Measurements from ENCODE around the gene PKP4. TPM values are rescaled to one million over a fixed set of nuclear protein-coding genes. Genes with fewer than 3 reads are reported as not detected.
"Not testable (repeated sequence)": the region's sequence is repeated elsewhere in the genome, so short reads cannot be mapped to it uniquely, and the experiment has no call there.

Gene PKP4
- total RNA-seq, 1 experiment from 2014 or later, result 37.3 TPM

DNA sequence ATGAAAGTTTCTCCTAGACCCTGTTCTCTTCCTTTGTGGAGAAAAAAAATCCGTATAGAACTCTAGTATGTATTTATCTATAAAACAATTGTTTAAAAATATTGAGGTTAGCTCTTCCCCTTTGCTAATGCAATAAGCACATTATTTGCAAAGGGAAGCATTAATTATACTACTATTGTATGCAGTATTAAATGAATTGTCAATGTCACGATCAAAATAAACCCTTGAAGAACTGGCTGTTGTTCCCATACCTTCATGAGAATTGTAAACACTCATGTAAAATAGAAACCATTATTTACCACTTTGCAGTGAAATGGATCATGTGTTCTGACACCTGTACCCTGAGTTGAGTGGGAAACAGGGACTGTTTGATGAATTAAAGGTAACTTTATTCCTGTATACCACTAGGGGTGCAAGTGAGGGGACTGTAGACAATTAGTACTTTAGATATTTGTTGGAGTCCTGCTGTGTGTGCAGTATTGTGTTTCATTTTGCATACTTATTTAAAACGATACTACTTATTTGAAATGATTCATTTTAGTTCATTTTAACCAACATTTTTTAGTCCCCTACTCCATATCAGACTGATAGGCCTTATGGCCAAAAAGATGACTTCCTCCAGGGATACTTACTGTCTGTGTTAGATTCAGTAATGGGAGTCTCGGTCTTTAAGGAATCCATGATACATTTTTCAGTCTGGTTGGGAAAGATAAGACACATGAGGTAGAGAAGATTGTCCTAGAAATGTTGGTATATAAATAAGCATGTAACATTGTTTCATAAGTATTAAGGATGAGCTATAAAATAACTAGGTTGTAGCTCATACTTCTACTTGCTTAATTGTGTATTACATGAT is 7.9 kb downstream of the PKP4 start:
- no peak for DNase-seq (ENCODE audit: low read depth)

DNA sequence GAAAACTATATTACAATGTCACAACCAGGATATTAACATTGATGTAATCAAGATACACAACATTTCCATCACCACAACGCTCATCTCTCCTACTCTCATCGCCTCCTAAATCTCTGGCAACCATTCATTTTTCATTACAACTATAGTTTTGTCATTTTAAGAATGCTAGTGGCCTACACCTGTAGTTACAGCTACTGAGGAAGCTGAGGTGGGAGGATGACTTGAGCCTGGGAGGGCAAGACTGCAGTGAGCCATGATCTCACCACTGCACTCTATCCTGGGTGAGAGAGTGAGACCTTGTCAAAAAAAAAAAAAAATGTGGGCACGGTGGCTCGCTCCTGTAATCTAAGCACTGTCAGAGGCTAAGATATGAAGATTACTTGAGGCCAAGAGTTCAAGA is 10.5 kb downstream of the PKP4 start:
- DNase-seq (ENCODE audit: low read depth), result no peak

DNA sequence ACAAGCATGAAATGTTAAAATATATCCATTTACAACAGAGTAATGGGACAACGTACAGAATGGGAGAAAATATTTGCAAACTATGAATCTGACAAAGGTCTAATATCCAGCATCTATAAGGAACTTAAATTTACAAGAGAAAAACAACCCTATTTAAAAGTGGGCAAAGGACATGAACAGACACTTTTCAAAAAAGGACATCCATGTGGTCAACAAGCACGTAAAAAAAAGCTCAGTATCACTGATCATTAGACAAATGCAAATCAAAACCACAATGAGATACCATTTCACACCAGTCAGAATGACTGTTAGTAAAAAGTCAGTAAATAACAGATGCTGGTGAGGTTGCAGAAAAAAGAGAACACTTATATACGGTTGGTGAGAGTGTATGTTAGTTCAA is 16.1 kb downstream of the PKP4 start:
- DNase-seq (ENCODE audit: low read depth), result not testable (repeated sequence)

DNA sequence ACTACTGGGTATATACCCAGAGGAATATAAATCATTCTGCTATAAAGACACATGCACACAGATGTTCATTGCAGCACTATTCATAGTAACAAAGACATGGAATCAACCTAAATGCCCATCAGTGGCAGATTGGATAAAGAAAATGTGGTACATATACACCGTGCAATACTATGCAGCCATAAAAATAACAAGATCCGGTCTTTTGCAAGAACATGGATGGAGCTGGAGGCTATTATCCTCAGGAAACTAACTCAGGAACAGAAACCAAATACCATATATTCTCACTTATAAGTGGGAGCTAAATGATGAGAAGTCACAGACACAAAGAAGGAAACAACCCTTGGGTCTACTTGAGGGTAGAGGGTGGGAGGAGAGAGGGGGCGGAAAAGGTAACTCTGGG is 16.5 kb downstream of the PKP4 start:
- not testable (repeated sequence) for DNase-seq (ENCODE audit: low read depth)

DNA sequence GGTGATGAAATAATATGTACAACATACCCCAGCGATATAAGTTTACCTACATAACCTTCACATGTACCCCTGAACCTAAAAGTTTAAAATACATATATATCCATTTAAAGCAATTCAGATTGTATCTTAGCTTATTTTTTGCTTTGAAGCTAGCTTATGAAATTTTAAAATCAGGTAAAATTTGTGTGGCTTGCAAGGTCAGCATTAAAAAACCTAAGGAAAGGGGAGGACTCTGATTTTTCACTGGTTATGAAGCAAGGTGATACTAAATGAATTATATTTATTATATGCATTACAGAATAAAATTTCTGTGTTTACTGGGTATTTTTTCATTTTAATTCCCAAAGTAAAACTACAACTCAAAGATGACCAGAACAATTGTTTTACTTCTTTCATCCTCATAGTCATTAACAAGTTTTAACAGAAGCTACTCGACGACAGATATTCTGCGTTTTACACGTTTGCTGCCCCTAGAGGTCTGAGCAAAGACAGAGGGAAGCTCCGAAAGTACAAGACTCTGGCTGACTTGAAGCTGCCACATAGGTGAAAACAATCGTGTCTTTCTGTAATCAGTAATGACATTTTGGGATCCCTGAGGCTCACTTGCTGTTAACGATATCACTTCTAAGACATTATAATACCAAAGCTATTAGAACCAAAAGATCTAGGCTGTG is 17.1 kb downstream of the PKP4 start:
- no peak for DNase-seq (ENCODE audit: low read depth)

DNA sequence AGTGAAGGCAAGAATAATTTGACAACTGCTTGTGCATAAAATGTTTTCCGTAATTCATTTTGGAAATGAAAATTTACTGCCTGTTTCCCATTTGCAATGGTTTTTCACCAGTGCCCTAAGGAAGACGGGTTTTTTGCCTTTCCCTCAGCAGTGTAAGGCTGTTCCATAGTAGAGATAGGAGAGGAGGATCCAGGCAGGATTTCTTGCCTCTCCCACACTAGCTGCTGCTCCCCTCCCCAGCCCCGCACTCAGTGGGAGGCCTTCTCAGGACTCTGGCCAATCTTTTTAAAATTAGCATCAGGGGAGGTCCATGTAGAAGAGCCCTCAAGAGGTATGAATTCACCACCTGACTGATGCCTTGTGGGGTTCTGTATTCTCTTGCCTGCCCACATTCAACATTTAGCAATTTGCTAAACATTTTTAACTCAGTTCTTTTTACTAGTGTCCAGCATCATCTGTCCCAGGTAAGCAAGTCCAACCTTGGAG is 17.8 kb downstream of the PKP4 start:
- DNase-seq (ENCODE audit: low read depth), result not testable (repeated sequence)

DNA sequence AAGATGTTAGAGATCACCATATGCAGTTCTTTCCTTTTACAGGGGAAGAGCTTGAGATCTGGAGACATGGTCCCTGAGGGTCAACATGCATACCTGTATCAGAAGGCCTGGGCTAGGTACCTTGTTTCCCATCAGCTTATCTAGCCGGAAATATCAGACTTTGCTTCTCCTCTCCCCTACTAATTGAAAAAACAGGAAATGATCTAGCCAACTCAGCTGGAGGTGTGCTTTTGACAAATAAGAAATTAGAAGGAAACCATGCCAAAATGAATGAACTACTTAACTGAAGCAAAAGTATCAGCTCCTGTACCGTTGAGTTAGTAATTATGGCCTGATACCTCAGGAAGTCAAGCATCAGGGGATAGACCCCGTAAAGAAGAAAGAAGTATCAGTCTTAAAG is 20.4 kb downstream of the PKP4 start:
- no peak for DNase-seq (ENCODE audit: low read depth)

DNA sequence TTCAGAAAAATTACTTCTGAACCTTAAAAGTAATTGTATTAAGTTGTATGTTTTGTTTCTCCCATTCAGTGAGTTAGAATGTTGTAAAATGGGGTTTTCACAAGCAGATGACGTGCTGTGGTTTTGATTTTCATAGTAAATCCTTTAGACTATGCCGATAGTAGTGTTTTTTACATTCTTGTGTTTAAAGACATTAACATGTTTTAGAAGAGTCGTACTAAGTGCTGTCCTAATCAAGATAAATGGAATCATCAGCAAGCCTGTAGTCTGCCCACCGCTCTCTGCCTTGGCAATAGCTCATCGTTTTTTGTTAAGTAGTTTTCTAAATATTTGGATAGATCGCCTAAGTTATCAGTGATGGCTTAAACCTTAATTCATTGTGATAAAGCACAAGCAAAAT is 21.5 kb downstream of the PKP4 start:
- DNase-seq (ENCODE audit: low read depth), result no peak

DNA sequence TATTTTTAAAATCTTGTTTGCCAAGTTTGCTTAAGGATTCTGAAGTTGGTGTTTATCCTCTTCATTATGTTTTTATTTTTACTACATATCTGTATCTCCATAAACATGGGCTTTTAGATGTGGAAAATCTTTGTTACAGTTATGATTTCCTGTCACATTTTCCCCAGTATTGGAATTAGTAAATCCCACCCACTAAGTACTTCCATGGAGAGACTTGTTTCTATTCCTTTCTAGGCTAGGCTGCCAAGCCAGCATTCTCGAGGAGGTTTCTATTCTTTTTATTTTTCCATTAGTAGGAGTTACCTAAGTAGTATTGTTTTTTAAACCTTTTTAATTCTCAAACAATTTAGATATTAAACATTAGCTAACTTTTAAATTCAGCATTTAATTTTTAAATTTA is 22.1 kb downstream of the PKP4 start:
- DNase-seq (ENCODE audit: low read depth), result no peak

DNA sequence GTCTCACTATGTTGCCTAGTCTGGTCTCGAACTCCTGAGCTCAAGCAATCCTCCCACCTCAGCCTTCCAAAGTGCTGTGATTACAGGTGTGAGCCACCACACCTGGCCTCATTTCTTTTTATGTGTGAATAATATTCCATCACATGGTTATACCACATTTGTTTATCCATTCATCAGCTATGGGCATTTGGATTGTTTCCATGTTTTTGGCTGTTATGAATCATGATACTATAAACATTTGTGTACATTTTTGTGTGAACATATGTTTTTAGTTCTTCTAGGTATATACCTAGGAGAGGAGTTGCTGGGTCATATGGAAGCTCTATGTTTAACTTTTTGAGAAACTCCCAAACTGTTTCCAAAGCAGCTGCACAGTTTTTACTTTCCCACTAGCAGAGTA is 24.4 kb downstream of the PKP4 start:
- DNase-seq (ENCODE audit: low read depth), result no peak

DNA sequence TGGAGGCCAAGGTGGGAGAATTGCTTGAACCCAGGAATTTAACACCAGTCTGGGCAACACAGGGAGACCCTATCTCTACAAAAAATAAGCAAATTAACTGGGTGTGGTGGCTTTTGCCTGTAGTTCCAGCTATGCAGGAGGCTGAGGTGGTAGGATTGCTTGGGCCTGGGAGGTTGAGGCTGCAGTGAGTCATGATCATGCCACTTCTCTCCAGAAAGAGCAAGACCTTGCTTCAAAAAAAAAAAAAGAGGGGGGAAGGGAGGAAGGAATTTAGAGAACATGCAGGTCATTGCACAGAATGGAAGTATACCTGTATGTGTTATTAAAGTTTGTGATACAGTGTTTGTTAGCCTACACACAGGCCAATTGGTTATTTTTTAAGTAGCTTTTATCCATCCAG is 25.8 kb downstream of the PKP4 start:
- peak; percentile 73 for DNase-seq (ENCODE audit: low read depth)

DNA sequence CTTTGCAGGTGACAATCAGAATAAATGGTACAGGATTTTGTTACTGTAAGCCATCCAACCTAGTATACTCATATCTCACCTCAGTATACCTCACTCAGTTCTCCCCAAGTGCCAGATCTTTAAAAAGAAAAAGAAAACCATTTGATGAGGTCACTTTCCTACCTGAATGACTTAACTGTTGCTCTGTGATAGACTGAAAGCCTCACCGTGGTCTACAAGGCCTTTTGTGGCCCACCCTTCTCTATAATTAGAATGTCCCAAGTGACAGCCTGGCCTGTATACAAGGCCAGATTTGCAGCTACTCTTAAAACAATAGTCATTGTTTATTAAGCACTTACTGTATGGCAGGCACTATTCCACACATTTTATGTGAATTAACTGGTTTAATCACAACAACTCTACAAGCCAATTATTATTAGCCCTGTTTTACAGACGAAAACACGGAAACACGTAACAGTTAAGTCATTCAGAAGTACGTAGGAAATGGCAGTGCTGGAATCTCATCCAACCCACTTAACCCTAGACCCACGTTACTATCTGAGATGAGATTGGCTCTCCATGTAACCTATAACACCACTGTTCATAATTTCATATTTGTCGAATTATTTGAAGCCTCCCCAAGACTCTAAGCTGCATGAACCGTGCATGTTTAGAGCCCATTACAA is 28.3 kb downstream of the PKP4 start:
- DNase-seq (ENCODE audit: low read depth), result no peak

DNA sequence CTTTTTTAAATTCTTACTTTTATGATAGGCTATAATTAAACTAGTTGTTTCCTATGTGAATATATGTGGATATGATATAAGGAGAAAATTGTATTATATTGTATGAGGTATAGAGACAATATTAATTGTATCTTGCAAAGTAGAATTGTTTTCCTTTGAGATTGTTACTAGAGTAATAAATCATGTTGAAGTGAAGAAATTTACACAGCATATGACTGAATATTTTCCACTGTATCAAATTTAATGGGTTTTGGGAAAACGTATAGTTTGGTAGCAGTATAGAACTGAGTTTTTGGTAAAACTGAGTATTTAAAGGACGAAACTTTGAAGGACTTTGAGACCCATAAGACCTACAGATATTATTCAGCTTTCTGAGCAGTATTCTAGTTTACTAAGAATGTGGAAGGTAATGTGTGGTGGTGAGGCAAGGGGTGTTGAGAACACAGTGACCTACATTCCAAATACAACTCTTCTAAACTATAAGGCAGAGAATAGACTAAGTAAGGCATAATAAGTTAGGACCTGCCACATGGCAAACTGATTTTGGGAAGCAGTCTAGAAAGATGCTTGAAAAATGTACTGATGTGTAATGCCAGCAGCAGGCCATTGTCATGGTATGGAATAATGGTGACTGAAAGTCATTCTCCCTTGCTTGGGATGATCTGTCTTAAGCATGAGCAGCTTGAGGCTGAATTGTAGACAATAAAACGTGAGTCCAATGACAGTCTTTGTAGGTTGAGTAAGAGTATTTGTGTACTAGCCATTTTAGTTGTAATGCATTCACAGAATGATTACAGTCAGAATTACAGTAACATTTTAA is 29.6 kb downstream of the PKP4 start:
- DNase-seq (ENCODE audit: low read depth), result no peak

DNA sequence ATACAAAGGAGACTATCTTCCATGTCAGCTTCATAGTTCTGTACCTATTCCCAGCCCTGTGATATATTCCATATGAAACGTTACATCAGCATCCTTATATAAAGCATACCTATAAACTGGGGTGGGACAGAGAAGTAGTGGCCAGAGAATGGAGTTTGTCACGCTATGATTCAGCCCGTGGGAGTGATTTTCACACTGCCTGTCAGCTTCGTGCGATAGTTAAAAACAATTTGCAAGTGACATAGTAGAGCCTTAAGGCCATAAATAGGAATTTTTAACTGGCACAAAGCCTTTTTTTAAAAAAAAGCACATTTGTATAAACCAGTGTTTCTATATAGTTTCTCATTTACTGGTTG is 30.2 kb downstream of the PKP4 start:
- no peak for DNase-seq (ENCODE audit: low read depth)

DNA sequence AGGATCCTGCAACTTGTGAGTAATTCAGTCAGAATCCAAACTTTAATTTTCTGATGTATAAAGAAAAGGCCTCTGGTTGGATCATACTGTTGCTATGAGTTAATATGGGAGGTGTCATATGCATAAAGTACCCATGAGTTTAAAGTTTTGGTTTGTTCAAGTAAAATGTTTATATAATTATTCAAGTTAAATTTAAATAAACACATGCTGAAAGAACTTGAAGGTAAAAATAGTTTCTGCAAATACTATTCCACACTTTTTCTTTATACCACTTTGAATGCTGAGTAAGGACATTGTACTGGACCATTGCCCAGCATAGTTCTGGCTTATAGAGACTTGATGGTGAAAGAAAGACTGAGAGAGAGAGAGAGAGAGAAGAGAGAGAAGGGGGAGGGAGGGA is 30.7 kb downstream of the PKP4 start:
- no peak for DNase-seq (ENCODE audit: low read depth)

DNA sequence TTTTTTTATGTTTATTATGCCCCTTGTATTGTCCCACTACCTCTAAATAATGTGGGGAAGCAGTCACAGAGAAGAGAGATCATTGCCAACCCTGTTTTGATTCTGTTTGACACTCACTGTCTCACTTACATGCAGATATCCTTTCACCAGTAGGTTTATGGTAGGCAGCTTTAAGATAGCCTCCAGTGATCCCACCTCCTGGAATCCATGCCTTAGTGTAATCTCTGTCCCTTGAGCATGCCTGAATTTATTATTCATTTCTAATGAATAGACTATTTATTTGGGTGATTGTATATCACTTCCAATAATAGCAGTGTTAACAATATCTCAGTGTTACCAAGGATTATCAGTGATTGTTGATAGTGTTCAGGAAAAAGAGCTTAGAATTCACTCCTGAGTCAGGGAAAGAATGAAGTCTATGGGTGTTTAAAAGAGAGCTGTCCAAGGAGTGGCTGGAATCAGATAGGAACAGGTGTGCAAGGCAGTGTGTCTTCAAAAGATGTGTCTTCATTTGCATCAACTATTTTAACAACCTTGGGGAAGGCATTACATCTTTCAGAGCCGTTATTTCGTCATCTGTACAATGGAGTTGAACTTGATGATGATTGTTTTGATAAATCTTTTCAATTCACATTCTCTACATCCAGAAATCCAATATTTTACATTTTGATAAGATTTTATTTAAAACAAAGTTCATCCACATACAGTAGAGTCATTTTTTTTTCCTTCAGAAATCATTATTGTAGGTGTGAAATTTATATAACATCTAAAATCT is 31.9 kb downstream of the PKP4 start:
- no peak for DNase-seq (ENCODE audit: low read depth)

DNA sequence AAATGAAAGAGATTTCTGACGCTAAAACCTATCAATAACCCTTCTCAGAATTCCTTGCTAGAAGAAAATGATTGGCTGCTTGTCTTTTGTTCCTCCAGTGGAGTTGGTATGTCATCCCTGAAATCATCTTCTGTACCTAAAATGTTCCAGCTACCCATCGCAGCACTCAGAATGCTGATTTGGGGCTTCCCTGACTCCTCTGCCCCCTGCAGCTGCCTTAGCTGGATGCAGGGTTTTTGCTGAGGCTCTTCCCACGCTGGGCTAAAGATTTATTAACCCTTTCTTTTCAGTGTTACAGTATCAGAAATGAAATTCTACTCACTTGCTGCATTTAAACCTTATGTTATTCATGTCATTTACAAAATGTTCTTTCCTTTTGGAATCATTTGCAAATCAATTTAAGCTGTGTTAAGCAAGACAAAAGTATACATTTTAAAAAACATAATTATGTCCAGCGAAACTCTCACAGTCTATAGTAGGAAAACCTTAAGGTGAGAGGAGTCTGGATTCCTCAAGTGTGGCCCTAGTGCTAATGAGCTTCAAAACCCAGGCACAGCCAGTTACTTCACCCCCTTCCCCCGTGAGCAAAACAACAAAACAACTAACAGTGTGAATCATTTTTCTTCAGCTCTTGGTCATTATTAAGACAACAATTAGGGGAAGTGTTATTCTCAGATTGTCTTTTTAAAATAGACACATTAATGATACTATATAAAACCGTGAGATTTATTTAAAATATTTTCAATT is 32.8 kb downstream of the PKP4 start:
- DNase-seq (ENCODE audit: low read depth), result no peak

DNA sequence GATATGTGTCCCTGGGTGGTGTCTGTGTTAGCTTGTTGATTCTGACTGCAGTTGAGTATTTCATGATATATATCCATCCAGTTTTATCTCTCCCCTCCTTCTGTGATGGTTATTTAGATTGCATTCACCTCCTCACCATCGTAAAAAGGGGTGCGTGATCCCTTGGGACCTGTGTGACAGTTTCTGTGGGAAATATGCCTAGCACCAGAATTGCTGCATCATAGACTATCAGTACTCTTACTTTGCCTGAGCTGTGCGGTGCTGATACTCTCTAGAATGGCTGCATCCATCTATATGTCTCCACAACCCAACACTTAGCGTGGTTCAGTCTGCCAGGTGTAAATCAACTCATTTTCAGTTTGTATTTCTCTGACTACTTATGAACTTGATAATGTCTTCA is 34.3 kb downstream of the PKP4 start:
- no peak for DNase-seq (ENCODE audit: low read depth)

DNA sequence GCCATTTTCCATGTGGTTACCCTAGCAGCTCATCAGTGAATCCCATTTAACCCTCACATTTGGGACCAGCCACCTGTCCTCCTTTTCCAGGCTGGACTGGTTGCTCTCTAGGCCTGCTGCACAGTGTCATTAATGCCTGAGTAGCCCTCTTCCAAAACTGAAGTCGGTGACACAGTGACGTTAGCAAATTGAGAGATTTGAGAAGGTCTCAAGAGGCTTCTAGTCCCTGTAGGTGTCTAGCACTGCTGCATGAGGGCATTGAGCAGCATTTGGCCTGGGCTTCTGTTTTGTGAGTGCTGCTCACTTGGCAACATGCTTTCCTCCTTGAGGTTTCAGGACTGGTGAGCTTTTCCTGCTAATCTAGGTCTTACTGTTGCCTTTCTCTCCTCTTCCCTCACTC is 36.7 kb downstream of the PKP4 start:
- no peak for DNase-seq (ENCODE audit: low read depth)

DNA sequence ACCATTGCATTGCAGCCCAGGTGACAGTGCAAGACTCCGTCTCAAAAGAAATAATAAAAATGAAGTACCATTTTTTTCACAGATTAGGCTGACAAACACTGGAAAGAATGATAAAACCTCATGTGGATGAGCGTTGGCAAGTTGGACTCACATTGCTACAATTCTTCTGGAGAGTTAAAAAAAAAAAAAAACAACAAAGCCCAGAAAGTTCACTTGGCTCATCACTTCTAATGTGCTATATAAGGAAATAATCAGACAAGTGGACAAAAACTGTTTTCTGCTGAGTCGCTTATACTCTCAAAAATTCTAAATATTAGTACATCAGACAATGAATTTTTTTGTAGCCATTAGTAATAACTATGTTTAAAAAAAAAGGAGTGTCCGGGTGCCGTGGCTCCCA is 38.4 kb downstream of the PKP4 start:
- no peak for DNase-seq (ENCODE audit: low read depth)
